Neural progenitor cell (in vitro differentiated cells): ENCODE results near the gene GPR179. TPM values are rescaled to one million over a fixed set of nuclear protein-coding genes. Genes with fewer than 3 reads are reported as not detected.
A peak's percentile ranks its signal among the peaks of the same experiment; 100 is the strongest.

Source experiments
- DNase-seq: peaks from one replicate; pipeline ENCODE4 v3.0.0-alpha.2; 2016; ENCODE audit warnings: low spot score
- H2AFZ ChIP-seq: fragments of 200-600 bp; sonication (generic); replicated peaks from 2 replicates; pipeline ENCODE4 v1.6.1; 2016; ENCODE audit warnings: antibody characterized with exemption
- H3F3A ChIP-seq: fragments of 200-600 bp; sonication (generic); 2 replicates; pipeline ENCODE4 v1.6.1; 2016; ENCODE audit warnings: antibody characterized with exemption, low read depth
- H3K27ac ChIP-seq: fragments of 200-600 bp; sonication (generic); 2 replicates; pipeline ENCODE4 v1.5.1; 2016; ENCODE audit warnings: mild to moderate bottlenecking
- H3K27me3 ChIP-seq: fragments of 200-600 bp; sonication (generic); 2 replicates; pipeline ENCODE4 v1.6.1; 2016; ENCODE audit warnings: mild to moderate bottlenecking, moderate library complexity
- H3K36me3 ChIP-seq: fragments of 200-600 bp; sonication (generic); 2 replicates; pipeline ENCODE4 v1.5.1; 2016
- H3K4me1 ChIP-seq: fragments of 200-600 bp; sonication (generic); 2 replicates; pipeline ENCODE4 v1.6.1; 2016; ENCODE audit warnings: mixed run types
- H3K4me2 ChIP-seq: fragments of 200-600 bp; sonication (generic); 2 replicates; pipeline ENCODE4 v1.6.1; 2016
- H3K4me3 ChIP-seq: fragments of 200-600 bp; sonication (generic); 2 replicates; pipeline ENCODE4 v1.5.1; 2016
- H3K79me2 ChIP-seq: fragments of 200-600 bp; sonication (generic); 2 replicates; pipeline ENCODE4 v1.6.1; 2016; ENCODE audit warnings: low read depth
- H3K9ac ChIP-seq: fragments of 200-600 bp; sonication (generic); 2 replicates; pipeline ENCODE4 v1.6.1; 2016
- H3K9me3 ChIP-seq: fragments of 200-600 bp; sonication (generic); 2 replicates; pipeline ENCODE4 v1.5.1; 2016; ENCODE audit warnings: low read depth
- H4K20me1 ChIP-seq: fragments of 200-600 bp; sonication (generic); 2 replicates; pipeline ENCODE4 v1.6.1; 2016; ENCODE audit warnings: low read depth
- H3K27ac Mint-ChIP-seq: 3 replicates; pipeline ENCODE4 v1.8.0; 2021; ENCODE audit warnings: mixed read lengths
- H3K27me3 Mint-ChIP-seq: 2 replicates; pipeline ENCODE4 v1.8.0; 2022; ENCODE audit warnings: low read depth, mild to moderate bottlenecking, inconsistent platforms, moderate library complexity, mixed read lengths; ENCODE audit not compliant: insufficient read depth
- H3K36me3 Mint-ChIP-seq: 3 replicates; pipeline ENCODE4 v1.8.0; 2021; ENCODE audit warnings: mixed read lengths
- H3K4me1 Mint-ChIP-seq: 3 replicates; pipeline ENCODE4 v1.8.0; 2021; ENCODE audit warnings: mixed read lengths
- H3K4me3 Mint-ChIP-seq: 3 replicates; pipeline ENCODE4 v1.8.0; 2021; ENCODE audit warnings: mild to moderate bottlenecking, moderate library complexity, mixed read lengths
- H3K9me3 Mint-ChIP-seq: 3 replicates; pipeline ENCODE4 v1.8.0; 2020; ENCODE audit warnings: mixed read lengths
- EZH2 ChIP-seq: fragments of 200-600 bp; sonication (generic); IDR thresholded peaks from 2 replicates; pipeline ENCODE4 v1.6.1; 2017; ENCODE audit warnings: antibody characterized with exemption, mild to moderate bottlenecking, moderate library complexity
- EZH2phosphoT487 ChIP-seq: fragments of 200-600 bp; sonication (generic); IDR thresholded peaks from 2 replicates; pipeline ENCODE4 v1.6.1; 2017; ENCODE audit warnings: antibody characterized with exemption
- total RNA-seq: library from RNA; depleted of rRNA; stranded (reverse); fragments of >200 nt; gene quantifications from 2 replicates; pipeline ENCODE4 v1.2.3, GENCODE V29; 2015; ENCODE audit warnings: low replicate concordance
- TF ChIP-seq, protein P1 (sequence below): fragments of 200-600 bp; sonication (generic); IDR thresholded peaks from 2 replicates; pipeline ENCODE4 v1.5.1; 2017; ENCODE audit warnings: antibody characterized with exemption, mild to moderate bottlenecking

The GPR179 gene
- total RNA-seq, 1 donor from 2014 or later = not detected

DNA sequence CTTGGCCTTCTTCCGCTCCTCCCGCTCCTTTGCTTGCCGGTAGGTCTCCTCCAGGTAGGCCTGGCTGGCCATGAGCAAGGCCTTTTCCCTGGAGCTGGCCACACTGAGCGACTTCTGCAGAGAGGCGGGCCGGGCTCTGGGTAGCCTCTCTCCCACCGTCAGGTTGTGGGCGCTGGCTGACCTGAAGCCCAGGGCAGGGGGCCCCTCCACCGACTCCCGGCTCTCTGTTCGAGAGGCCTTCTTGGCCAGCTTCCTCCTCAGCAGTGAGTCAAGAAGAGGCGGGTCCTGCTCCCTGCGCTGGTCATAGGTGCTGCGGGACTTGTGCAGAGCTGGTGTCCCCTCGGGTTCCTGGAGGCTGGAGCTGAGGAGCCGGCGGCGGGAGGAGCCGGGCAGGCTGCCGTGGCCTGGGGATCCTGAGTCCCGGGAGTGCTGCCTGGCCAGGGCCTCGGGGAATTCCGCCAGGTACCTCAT is 12.8 kb downstream of the GPR179 start:
- H3K9me3 Mint-ChIP-seq = no peaks in the 10 kb centered on the region
- H3K4me1 Mint-ChIP-seq = peaks cover 8% of the 10 kb centered on the region
- H3K36me3 Mint-ChIP-seq = no peaks in the 10 kb centered on the region
- H3K27me3 Mint-ChIP-seq = peaks cover 12% of the 10 kb centered on the region
- no peaks in the 10 kb centered on the region for H3K36me3 ChIP-seq
- no peaks in the 10 kb centered on the region for H3F3A ChIP-seq
- DNase-seq = no peak
- no peak overlapping the region for H3K27ac ChIP-seq
- H3K4me3 Mint-ChIP-seq = no peak overlapping the region
- H3K79me2 ChIP-seq = no peaks in the 10 kb centered on the region
- no peaks in the 10 kb centered on the region for H3K27me3 ChIP-seq
- H2AFZ ChIP-seq = no peak overlapping the region
- no peaks in the 10 kb centered on the region for H4K20me1 ChIP-seq
- no peak overlapping the region for H3K4me2 ChIP-seq
- no peak overlapping the region for H3K27ac Mint-ChIP-seq
- H3K4me1 ChIP-seq = peaks cover 6% of the 10 kb centered on the region
- no peaks in the 10 kb centered on the region for H3K9me3 ChIP-seq
- H3K9ac ChIP-seq = no peak overlapping the region
- TF ChIP-seq, protein P1, sequence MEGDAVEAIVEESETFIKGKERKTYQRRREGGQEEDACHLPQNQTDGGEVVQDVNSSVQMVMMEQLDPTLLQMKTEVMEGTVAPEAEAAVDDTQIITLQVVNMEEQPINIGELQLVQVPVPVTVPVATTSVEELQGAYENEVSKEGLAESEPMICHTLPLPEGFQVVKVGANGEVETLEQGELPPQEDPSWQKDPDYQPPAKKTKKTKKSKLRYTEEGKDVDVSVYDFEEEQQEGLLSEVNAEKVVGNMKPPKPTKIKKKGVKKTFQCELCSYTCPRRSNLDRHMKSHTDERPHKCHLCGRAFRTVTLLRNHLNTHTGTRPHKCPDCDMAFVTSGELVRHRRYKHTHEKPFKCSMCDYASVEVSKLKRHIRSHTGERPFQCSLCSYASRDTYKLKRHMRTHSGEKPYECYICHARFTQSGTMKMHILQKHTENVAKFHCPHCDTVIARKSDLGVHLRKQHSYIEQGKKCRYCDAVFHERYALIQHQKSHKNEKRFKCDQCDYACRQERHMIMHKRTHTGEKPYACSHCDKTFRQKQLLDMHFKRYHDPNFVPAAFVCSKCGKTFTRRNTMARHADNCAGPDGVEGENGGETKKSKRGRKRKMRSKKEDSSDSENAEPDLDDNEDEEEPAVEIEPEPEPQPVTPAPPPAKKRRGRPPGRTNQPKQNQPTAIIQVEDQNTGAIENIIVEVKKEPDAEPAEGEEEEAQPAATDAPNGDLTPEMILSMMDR = no peak
- TF ChIP-seq EZH2phosphoT487 (no peak), EZH2 (no peak)
- no peak overlapping the region for H3K4me3 ChIP-seq

DNA sequence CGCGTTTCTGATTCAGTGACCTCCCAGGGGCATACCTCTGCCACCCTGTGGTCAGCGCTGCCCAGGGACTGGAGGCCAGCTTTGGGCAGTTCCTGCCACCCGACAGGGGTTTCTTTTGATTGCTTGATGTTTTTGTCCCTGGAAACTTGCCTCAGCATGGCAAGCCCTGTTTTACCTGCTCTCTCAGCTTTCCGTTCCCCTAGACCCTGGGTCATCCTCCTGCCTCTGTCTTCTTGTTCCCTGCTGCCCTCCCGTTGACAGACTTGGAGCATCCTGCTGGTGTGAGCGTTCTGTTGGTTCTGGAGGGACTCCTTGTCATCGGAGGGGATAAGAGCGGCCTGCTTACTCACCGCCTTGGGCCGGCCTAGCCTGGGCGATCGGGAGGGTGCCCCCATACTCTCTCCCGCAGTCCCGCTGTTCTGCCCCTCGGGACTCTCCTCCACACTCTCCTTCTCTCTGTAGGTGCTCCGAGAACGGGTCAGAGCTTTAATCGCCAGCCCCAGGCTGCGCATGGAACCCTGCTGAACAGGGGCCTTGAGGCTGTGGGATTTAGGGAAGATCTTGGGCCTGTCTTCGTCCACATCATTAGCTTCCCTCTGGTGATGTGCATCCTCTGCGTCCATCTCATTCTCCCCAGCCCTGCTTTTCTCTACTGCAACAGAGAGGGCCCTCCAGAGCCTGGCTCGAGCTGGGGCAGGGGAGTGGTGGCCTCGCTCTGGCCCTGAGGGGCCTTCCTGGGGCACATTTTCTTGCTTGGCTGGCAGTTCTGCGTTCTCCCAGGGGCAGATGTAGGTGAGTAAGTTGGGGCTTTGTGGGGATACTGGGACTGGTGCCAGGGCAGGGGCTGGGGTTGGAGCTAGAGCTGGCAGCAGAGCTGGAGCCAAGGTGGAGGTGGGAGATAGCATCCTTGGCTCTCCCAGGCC is 13.7 kb downstream of the GPR179 start:
- DNase-seq = no peak
- H3K27ac Mint-ChIP-seq = peak overlapping the region; percentile 31

DNA sequence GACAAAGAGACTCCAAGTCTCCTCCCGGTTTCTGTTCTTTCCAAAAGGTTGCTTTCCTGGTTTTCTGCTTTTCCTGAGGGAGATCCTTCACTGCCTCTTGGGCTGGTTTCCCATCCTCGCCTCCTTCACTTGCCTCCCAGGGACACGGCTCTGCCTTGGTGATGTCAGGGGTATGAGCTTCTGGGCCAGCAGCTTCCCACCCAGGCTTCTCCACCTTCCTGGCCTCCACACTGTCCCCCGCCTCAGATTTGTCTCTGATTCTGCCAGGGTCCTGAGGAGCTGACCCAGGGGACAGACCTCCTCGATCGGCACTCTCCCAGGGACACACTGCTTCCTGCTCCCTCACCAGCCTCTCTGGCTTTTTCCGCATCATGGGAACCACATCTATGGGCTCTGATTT is 14.5 kb downstream of the GPR179 start:
- peaks cover 10% of the 10 kb centered on the region for H3K27me3 Mint-ChIP-seq
- no peak overlapping the region for H3K4me3 Mint-ChIP-seq
- Histone ChIP-seq H3K27ac (no peak overlapping the region), H2AFZ (no peak overlapping the region), H3K9me3 (no peaks in the 10 kb centered on the region), H3K4me2 (no peak overlapping the region), H4K20me1 (no peaks in the 10 kb centered on the region), H3K4me1 (peaks cover 21% of the 10 kb centered on the region), H3K79me2 (no peaks in the 10 kb centered on the region), H3K9ac (no peak overlapping the region), H3K27me3 (no peaks in the 10 kb centered on the region), H3F3A (peaks cover 9% of the 10 kb centered on the region), H3K36me3 (no peaks in the 10 kb centered on the region), H3K4me3 (no peak overlapping the region)
- peaks cover 19% of the 10 kb centered on the region for H3K4me1 Mint-ChIP-seq
- TF ChIP-seq EZH2 (no peak), EZH2phosphoT487 (no peak)
- TF ChIP-seq, protein P1 = no peak
- no peak for DNase-seq
- H3K9me3 Mint-ChIP-seq = no peaks in the 10 kb centered on the region
- no peak overlapping the region for H3K27ac Mint-ChIP-seq
- H3K36me3 Mint-ChIP-seq = no peaks in the 10 kb centered on the region

More for the DNA sequence above, 13.7 kb downstream of the GPR179 start:
- Mint-ChIP-seq H3K4me1 (peaks cover 16% of the 10 kb centered on the region), H3K9me3 (no peaks in the 10 kb centered on the region), H3K27me3 (peaks cover 12% of the 10 kb centered on the region), H3K4me3 (peak overlapping the region; percentile 22), H3K36me3 (no peaks in the 10 kb centered on the region)
- TF ChIP-seq EZH2 = no peak
- TF ChIP-seq, protein P1 = no peak
- TF ChIP-seq EZH2phosphoT487 = no peak
- Histone ChIP-seq H4K20me1 (no peaks in the 10 kb centered on the region), H3K27ac (no peak overlapping the region), H3F3A (peaks cover 1% of the 10 kb centered on the region), H3K79me2 (no peaks in the 10 kb centered on the region), H2AFZ (no peak overlapping the region), H3K4me3 (no peak overlapping the region), H3K36me3 (no peaks in the 10 kb centered on the region), H3K9ac (no peak overlapping the region), H3K4me1 (peaks cover 13% of the 10 kb centered on the region), H3K27me3 (no peaks in the 10 kb centered on the region), H3K4me2 (no peak overlapping the region), H3K9me3 (no peaks in the 10 kb centered on the region)
